HepG2 (cell line): ENCODE data around the gene MCM3AP. TPM values are rescaled to one million over a fixed set of nuclear protein-coding genes. Genes with fewer than 3 reads are reported as not detected.

Experiments used
- ARID2 ChIP-seq: sonication (generic); formaldehyde crosslinking; IDR thresholded peaks from 2 replicates; pipeline ENCODE4 v1.8.1; 2022; ENCODE audit warnings: mild to moderate bottlenecking, missing genetic modification reagents, borderline replicate concordance
- HNRNPH1 ChIP-seq: fragments of 200-400 bp; formaldehyde crosslinking; optimal IDR thresholded peaks from 2 replicates; pipeline ENCODE3; 2017; ENCODE audit warnings: mild to moderate bottlenecking, low read depth, low read length
- KDM2A ChIP-seq: sonication (generic); formaldehyde crosslinking; IDR thresholded peaks from 2 replicates; pipeline ENCODE4 v1.4.0; 2020; ENCODE audit warnings: low read depth, missing genetic modification reagents, borderline replicate concordance
- KDM3A ChIP-seq: IDR thresholded peaks from 2 replicates; pipeline ENCODE4 v1.6.1; 2018; ENCODE audit warnings: low read depth, missing compliant biosample characterization
- NCOA2 ChIP-seq: sonication (generic); formaldehyde crosslinking; IDR thresholded peaks from 2 replicates; pipeline ENCODE4 v1.8.0; 2022; ENCODE audit warnings: inconsistent platforms
- PAX8 ChIP-seq: sonication (generic); formaldehyde crosslinking; IDR thresholded peaks from 2 replicates; pipeline ENCODE4 v1.8.0; 2022; ENCODE audit warnings: mild to moderate bottlenecking, missing genetic modification reagents, borderline replicate concordance
- POLR2AphosphoS5 ChIP-seq: IDR thresholded peaks from 2 replicates; pipeline ENCODE4 v1.6.1; 2012; ENCODE audit warnings: low read depth, low read length
- SMARCC2 ChIP-seq: fragments of 450-650 bp; IDR thresholded peaks from 2 replicates; pipeline ENCODE4 v1.6.1; 2017; ENCODE audit warnings: antibody characterized with exemption, mild to moderate bottlenecking
- SRY ChIP-seq: sonication (generic); formaldehyde crosslinking; IDR thresholded peaks from 2 replicates; pipeline ENCODE4 v1.8.0; 2022; ENCODE audit warnings: mild to moderate bottlenecking, missing genetic modification reagents
- TAF1 ChIP-seq: sonication (generic); formaldehyde crosslinking; IDR thresholded peaks from 2 replicates; pipeline ENCODE4 v1.4.0; 2020; ENCODE audit warnings: missing genetic modification reagents
- WIZ ChIP-seq: sonication (generic); formaldehyde crosslinking; IDR thresholded peaks from 2 replicates; pipeline ENCODE4 v1.5.1; 2020; ENCODE audit warnings: mild to moderate bottlenecking, missing genetic modification reagents
- ZNF274 ChIP-seq: sonication (generic); formaldehyde crosslinking; IDR thresholded peaks from 2 replicates; pipeline ENCODE4 v1.5.1; 2020; ENCODE audit warnings: mild to moderate bottlenecking, missing genetic modification reagents
- ZNF333 ChIP-seq: sonication (generic); formaldehyde crosslinking; IDR thresholded peaks from 2 replicates; pipeline ENCODE4 v1.4.0; 2020; ENCODE audit warnings: mild to moderate bottlenecking, missing genetic modification reagents, borderline replicate concordance
- ZNF607 ChIP-seq: sonication (generic); formaldehyde crosslinking; IDR thresholded peaks from 2 replicates; pipeline ENCODE4 v1.5.1; 2020; ENCODE audit warnings: missing genetic modification reagents, mild to moderate bottlenecking, borderline replicate concordance
- ZNF768 ChIP-seq: sonication (generic); formaldehyde crosslinking; IDR thresholded peaks from 2 replicates; pipeline ENCODE4 v1.4.0; 2020; ENCODE audit warnings: missing genetic modification reagents
- polyA plus RNA-seq, 8 experiments: library from polyadenylated mRNA; depleted of rRNA in 3 of 8; stranded (reverse) in 7 of 8; unstranded in 1 of 8; fragments of >200 nt; fragmentation: Illumina TruSeq in 4 of 8; extraction: Trizol in 4 of 8; gene quantifications; 2 replicates each; pipeline versions ENCODE4 v1.2.1 to v1.2.3, GENCODE V29; 2011 to 2016; ENCODE audit warnings: low read depth in 4 of 8, missing spikeins in 1 of 8, mixed read lengths in 1 of 8; ENCODE audit not compliant: insufficient read depth in 1 of 8
- total RNA-seq, 5 experiments: library from RNA; depleted of rRNA; stranded (reverse); fragments of >200 nt; fragmentation: Illumina TruSeq; extraction: Trizol; gene quantifications; 2 replicates each; pipeline ENCODE4 v1.2.3, GENCODE V29; 2016; ENCODE audit warnings: low read depth in 1 of 5
- TF ChIP-seq, protein P1 (sequence below): sonication (generic); formaldehyde crosslinking; IDR thresholded peaks from 2 replicates; pipeline ENCODE4 v1.5.0; 2020; ENCODE audit warnings: missing genetic modification reagents
- TF ChIP-seq, protein P2 (sequence below): sonication (generic); formaldehyde crosslinking; IDR thresholded peaks from 2 replicates; pipeline ENCODE4 v1.8.1; 2023; ENCODE audit warnings: mild to moderate bottlenecking, missing genetic modification reagents
- TF ChIP-seq, protein P3 (sequence below): sonication (generic); formaldehyde crosslinking; IDR thresholded peaks from 2 replicates; pipeline ENCODE4 v1.5.0; 2020; ENCODE audit warnings: missing genetic modification reagents, mild to moderate bottlenecking, borderline replicate concordance
- TF ChIP-seq, protein P4 (sequence below), 2 experiments: IDR thresholded peaks; 2 replicates each; pipeline ENCODE4 v1.6.1; 2011 to 2012; ENCODE audit warnings: low read length in 2 of 2, borderline replicate concordance in 1 of 2, low read depth in 1 of 2, mild to moderate bottlenecking in 1 of 2, moderate library complexity in 1 of 2
- TF ChIP-seq, protein P5 (sequence below): sonication (generic); formaldehyde crosslinking; IDR thresholded peaks from 2 replicates; pipeline ENCODE4 v1.5.0; 2020; ENCODE audit warnings: missing genetic modification reagents
- TF ChIP-seq, protein P6 (sequence below): sonication (generic); formaldehyde crosslinking; IDR thresholded peaks from 2 replicates; pipeline ENCODE4 v1.4.0; 2020; ENCODE audit warnings: mild to moderate bottlenecking, missing genetic modification reagents

MCM3AP gene
- total and polyA plus RNA-seq, 2 of the 13 experiments (the other 11 are each of a cell fraction or from before 2014, with no cell fraction given): 27.0 to 54.7 TPM

DNA sequence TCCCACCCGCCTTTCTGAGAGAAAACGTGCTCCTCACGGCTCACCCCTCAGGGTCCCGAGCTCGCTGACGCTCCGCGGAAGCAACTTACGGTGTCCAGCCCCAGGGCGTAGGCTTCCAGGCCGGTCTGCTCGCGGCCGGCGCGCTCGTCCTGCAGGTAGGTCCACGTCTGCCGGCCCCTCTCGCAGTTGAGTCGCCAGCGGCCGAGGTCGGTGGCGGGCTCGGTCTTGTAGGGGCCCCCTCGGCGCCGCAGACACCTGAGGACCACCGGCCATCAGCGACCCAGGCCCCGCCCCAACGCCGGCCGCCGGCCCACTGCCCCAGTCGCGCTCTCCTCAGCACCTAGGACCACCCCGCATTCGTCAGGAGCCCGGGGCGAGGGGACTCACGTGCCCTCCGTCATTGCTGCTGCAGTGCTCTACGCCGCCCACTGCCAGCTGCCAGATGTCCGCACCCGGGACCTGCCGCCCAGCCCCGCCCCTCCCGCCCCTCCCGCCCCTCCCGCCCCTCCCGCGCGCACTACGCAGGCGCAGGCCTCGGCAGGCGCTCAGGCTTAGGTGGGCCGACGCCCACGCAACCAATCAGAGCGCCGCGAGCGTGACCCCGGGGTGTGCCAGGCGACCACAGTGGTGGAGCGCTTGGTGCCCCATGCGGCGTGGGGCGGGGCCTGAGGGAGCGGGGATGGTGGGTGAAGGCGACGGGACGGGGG, 56.9 kb downstream of the MCM3AP start, which contains the start of gene LSS (continued):
- TF ChIP-seq ZNF333 (CRISPR knock-in tag): peak; percentile 13; the same call in 1 of the 2 replicates
- no peak for TF ChIP-seq SMARCC2
- TF ChIP-seq KDM2A (CRISPR knock-in tag): 0 out of 2 replicates have a peak, but pooled peaks have one; percentile 46
- 0 out of 2 replicates have a peak, but pooled peaks have one; percentile 19 for TF ChIP-seq PAX8 (CRISPR knock-in tag)
- TF ChIP-seq ZNF607 (CRISPR knock-in tag): peak; percentile 75; the same call in 1 of the 2 replicates
- TF ChIP-seq WIZ (CRISPR knock-in tag): 0 out of 2 replicates have a peak, but pooled peaks have one; percentile 22
- TF ChIP-seq ZNF274: peak; percentile 85
- no peak for TF ChIP-seq HNRNPH1
- TF ChIP-seq ZNF768 (CRISPR knock-in tag): peak; percentile 44; the same call in 1 of the 2 replicates
- TF ChIP-seq, protein P1, sequence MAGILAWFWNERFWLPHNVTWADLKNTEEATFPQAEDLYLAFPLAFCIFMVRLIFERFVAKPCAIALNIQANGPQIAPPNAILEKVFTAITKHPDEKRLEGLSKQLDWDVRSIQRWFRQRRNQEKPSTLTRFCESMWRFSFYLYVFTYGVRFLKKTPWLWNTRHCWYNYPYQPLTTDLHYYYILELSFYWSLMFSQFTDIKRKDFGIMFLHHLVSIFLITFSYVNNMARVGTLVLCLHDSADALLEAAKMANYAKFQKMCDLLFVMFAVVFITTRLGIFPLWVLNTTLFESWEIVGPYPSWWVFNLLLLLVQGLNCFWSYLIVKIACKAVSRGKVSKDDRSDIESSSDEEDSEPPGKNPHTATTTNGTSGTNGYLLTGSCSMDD (CRISPR knock-in tag): no peak
- TF ChIP-seq, protein P2, sequence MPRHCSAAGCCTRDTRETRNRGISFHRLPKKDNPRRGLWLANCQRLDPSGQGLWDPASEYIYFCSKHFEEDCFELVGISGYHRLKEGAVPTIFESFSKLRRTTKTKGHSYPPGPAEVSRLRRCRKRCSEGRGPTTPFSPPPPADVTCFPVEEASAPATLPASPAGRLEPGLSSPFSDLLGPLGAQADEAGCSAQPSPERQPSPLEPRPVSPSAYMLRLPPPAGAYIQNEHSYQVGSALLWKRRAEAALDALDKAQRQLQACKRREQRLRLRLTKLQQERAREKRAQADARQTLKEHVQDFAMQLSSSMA (CRISPR knock-in tag): 0 out of 2 replicates have a peak, but pooled peaks have one; percentile 46
- peak; percentile 14; the same call in 1 of the 2 replicates for TF ChIP-seq NCOA2 (CRISPR knock-in tag)
- TF ChIP-seq KDM3A (CRISPR knock-in tag): 0 out of 2 replicates have a peak, but pooled peaks have one; percentile 38
- TF ChIP-seq POLR2AphosphoS5: peak; percentile 75
- TF ChIP-seq, protein P3, sequence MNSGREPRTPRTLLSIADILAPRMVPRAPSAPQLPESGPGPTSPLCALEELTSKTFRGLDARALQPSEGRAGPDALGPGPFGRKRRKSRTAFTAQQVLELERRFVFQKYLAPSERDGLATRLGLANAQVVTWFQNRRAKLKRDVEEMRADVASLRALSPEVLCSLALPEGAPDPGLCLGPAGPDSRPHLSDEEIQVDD: 0 out of 2 replicates have a peak, but pooled peaks have one; percentile 40
- TF ChIP-seq, protein P4, sequence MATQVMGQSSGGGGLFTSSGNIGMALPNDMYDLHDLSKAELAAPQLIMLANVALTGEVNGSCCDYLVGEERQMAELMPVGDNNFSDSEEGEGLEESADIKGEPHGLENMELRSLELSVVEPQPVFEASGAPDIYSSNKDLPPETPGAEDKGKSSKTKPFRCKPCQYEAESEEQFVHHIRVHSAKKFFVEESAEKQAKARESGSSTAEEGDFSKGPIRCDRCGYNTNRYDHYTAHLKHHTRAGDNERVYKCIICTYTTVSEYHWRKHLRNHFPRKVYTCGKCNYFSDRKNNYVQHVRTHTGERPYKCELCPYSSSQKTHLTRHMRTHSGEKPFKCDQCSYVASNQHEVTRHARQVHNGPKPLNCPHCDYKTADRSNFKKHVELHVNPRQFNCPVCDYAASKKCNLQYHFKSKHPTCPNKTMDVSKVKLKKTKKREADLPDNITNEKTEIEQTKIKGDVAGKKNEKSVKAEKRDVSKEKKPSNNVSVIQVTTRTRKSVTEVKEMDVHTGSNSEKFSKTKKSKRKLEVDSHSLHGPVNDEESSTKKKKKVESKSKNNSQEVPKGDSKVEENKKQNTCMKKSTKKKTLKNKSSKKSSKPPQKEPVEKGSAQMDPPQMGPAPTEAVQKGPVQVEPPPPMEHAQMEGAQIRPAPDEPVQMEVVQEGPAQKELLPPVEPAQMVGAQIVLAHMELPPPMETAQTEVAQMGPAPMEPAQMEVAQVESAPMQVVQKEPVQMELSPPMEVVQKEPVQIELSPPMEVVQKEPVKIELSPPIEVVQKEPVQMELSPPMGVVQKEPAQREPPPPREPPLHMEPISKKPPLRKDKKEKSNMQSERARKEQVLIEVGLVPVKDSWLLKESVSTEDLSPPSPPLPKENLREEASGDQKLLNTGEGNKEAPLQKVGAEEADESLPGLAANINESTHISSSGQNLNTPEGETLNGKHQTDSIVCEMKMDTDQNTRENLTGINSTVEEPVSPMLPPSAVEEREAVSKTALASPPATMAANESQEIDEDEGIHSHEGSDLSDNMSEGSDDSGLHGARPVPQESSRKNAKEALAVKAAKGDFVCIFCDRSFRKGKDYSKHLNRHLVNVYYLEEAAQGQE (IDR thresholded peaks at IDR 0.05; ENCODE audit: borderline replicate concordance in 1 of 2, low read depth in 1 of 2, low read length in 2 of 2): peak in 1 of 2 experiments; percentile 61; a peak in 1 of 4 replicates
- TF ChIP-seq, protein P5, sequence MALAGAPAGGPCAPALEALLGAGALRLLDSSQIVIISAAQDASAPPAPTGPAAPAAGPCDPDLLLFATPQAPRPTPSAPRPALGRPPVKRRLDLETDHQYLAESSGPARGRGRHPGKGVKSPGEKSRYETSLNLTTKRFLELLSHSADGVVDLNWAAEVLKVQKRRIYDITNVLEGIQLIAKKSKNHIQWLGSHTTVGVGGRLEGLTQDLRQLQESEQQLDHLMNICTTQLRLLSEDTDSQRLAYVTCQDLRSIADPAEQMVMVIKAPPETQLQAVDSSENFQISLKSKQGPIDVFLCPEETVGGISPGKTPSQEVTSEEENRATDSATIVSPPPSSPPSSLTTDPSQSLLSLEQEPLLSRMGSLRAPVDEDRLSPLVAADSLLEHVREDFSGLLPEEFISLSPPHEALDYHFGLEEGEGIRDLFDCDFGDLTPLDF: 0 out of 2 replicates have a peak, but pooled peaks have one; percentile 36
- TF ChIP-seq SRY (CRISPR knock-in tag): 0 out of 2 replicates have a peak, but pooled peaks have one; percentile 25
- TF ChIP-seq, protein P6, sequence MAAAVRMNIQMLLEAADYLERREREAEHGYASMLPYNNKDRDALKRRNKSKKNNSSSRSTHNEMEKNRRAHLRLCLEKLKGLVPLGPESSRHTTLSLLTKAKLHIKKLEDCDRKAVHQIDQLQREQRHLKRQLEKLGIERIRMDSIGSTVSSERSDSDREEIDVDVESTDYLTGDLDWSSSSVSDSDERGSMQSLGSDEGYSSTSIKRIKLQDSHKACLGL (CRISPR knock-in tag): peak; percentile 88
- no peak for TF ChIP-seq ARID2
- TF ChIP-seq TAF1 (CRISPR knock-in tag): peak; percentile 77
